GM21528 (cell line): ENCODE results near the gene RXRA.

Source experiments
- ATAC-seq: cut with Tn5 transposase; IDR thresholded peaks from one replicate; pipeline ENCODE4 v1.9.1; 2021; ENCODE audit warnings: mild to moderate bottlenecking, moderate library complexity; ENCODE audit not compliant: unreplicated experiment, low FRiP score

Gene RXRA

GRCh38 chr9:134437403-134438194, 111.3 kb downstream of the RXRA start:
- no peak for ATAC-seq

DNA sequence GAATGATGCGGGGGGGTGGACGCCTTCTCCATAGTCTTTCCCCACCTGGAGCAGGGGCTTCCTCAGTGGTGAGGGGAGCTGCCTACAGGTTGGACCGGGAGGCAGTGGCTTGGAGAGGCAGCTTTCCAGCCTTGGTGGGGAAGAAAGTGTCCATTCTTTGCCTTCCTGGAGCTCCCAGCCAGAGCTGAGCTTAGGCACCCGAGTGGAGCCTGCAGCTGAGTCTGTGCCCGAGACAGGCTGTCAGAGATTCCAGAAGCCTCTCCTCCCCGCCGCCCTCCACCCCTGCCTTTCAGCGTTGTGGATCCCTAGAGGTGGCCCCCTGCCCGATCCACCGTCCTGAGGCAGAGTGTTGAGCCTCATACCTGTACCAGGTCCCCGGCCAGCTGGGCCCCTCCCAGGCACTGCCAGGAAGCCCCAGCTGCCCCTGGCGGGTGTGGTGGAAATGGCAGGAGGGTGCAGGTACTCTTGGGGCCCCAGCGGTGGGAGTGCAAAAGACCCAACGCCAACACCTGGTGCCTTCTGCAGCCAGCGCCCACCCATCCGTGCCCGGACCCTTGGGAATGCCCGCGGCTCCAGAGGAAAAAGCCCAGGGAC, 112.0 kb downstream of the RXRA start:
- ATAC-seq = no peak

GRCh38 chr9:134439368-134439784, 113.1 kb downstream of the RXRA start:
- ATAC-seq = no peak

DNA sequence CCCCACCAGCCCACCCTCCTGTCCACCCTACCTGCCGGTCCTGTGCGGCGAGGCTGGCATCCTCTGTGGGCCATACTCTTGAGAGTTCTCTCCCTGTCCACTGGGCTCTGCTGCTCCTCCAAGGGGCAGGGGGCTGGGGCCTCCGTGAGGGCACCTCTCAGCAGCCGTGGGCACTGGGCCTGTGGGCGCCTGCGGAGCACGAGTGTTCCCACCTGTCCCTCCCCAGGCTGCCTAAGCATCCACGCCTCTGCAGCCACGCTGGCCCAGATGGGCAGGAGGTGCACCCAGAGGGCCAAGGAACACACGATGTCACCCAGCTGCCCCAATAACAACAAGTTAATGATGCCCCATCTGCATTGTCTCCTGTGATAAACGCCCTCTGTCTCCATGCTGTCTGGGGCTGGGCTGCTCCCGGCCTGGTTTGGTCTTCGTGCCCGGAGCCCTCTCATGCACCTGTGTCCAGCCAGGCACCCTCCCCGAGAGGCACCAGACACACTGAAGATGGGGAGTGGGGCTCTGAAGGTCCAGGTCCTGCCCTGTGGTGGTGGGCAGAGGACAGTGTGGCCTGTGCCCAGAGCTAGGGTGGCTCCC, 114.5 kb downstream of the RXRA start:
- ATAC-seq = no peak

DNA sequence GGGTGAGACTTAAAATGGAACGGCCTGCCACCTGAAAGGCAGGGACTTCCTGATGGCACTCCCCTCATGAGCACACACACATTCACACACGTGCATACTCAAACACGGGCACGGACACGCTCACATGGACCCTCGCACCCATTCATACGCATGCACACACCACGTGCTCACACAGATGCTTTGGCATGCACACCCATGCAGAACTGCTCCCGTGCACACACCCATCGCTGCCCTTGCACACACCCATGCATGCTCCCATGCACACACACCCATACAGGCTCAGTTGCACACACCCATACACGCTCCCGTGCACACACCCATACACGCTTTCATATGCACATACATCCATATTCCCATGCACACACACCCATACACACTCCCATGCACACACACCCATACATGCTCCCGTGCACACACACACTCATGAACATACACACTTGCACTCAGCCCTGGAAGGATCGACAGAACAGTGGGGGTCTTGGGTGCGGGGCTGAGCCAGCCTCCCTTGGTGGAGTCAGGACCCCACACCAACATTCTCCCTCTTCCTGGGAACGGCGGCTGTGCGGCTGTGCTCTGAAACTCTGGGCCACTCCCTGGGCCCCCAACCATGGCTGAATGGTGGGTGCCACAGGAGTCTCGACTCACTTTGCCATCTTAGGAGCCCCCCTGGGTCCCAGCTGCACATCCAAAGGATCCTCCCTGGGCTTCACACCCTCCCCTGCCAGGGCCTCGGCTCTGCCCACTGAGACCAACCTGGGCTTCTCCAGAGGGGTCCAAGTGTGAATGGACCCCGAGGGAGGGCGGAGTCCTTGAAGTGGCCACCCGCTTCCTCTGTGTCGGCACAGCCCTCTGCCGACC, 115.2 kb downstream of the RXRA start:
- ATAC-seq = no peak

- ATAC-seq = no peak
Observed at GRCh38 chr9:134442085-134442474, 115.8 kb downstream of the RXRA start.

DNA sequence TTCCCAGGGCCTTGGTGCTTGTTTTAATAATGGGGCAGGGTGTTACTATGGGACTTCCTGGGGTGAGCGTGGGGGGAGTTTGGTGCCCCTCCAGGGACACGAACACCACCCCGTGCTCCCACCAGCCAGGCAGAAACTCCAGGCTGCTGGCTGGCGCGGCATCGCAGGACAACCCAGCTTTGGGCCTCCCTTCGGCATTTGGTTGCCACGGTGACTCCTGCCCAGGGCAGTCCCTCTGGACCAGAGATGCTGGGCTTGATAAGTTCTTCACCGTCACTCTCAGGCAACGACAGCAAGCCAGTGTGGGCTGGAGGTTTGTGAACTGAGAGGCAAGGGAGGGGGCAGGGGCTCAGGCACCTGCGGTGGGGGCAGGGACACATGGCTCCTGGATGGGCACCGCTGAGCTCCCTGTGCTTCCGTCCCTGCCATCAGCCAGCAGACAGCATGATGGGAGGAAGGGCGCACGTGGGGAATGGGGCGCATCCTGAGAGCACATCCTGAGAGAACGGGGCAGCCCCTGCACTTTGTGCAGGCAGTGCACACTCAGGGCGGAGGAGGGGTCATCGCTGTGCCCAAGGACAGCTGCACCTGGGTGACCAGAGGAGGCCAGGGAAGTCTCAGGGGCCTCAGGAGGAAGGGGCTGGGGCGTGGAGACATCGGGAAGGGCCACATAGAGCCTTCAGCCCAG, 116.4 kb downstream of the RXRA start:
- ATAC-seq = no peak

- ATAC-seq = peak; percentile 76
Observed at GRCh38 chr9:134443174-134444037, 117.2 kb downstream of the RXRA start.

DNA sequence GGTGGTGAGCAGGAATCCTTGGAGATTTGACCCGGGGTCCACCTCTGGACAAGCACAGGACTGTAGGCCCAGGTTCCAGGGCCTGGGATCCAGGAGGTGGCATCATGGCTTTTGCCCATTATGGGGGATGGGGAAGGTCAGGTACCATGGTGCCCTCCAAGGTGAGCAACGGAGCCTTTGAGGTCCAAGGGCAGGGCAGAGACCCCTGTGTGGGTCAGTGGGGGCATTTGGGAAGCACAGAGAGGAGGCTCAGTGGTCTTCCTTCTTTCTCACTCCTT, 117.7 kb downstream of the RXRA start:
- no peak for ATAC-seq

DNA sequence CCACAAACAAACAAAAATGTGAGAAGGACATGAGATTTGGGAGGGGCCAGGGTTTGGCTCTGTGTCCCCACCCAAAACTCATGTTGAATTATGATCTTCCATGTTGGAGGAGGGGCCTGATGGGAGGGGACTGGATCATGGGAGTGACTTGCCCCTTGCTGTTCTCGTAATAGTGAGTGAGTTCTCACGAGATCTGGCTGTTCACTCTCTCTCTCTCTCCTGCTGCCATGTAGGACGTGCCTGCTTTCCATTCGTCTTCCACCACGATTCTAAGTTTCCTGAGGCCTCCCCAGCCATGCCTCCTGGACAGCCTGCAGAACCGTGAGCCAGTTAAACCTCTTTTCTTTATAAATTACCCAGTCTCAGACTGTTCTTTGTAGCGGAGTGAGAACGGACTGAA, 118.7 kb downstream of the RXRA start:
- no peak for ATAC-seq

- ATAC-seq = peak; percentile 76
Observed at GRCh38 chr9:134449180-134449916, 123.1 kb downstream of the RXRA start.

DNA sequence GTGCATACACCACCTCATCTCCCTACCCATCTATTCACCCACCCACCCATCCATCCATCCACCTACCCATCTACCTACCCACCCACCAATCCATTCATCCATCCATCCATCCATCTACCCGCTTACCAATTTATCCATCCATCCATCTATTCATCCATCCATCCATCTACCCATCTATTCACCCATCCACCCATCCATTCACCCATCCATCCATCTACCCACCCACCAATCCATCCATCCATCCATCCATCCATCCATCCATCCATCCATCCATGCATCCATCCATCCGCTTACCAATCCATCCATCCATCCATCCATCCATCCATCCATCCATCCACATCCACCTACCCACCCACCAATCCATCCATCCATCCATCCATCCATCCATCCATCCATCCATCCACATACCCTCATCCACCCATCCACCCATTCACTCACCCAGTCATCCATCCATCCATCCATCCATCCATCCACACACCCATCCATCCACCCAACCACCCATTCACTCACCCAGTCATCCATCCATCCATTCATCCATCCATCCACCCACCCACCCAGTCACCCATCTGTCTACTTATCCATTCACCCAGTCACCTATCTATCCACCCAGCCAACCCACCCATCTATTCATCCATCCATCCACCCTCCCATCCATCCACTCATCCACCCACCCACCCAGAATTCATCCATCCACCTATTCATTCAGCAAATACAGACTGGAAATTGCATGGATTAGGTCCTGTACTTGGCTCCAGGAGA, 125.6 kb downstream of the RXRA start:
- ATAC-seq = no peak

GRCh38 chr9:134452728-134453127, 126.5 kb downstream of the RXRA start:
- no peak for ATAC-seq

DNA sequence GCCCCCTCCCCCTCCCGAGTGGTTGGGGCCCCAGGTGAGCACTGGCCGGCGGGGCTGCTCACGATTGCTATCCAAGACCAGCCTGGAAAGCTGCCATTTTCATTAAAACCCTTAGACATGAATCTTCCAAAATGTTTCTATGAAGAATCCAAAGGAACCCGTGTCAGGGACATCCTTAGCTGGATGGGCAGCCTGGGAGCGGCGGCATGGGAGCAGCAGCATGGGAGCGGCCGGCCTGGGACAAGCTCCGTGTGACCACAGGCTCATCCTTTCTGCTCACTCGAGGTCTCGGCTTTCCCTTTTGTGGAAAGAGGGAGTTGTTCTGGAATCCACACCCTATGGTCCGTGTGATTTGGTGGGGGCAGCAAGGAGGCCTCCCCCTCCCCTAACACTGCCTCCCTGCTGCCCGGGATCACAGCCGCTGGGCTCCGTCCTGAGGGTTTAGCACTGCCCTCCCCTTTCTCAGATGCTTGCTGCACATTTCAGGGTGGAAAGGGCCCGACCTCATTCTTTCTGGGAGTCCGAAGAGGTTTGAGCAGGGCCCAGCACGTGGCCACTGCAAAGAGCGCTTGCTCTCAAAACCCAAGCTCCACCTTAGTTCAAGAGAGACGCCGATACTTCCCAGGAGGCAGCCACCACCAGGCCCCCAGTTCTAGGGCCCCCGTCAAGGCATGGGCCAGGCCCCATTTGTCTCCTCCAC, 127.7 kb downstream of the RXRA start:
- no peak for ATAC-seq

DNA sequence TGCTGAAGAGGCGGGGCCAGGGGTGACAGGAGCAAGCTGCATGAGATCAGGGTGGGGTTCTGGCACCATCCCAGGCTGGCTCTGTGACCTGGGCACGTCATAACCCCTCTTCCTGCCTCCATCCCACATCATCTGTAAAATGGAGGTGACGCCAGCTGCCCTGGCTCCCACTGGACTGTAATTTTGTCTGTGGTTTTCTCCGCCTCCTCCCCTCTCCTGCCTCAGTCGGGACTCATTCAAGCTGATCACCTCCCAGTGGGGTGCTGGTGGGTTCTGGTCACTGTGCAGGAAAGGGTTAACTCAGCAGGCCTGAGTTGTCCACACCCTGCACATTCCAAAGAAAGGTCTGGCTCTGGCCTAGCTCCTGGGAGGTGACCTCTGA, 128.2 kb downstream of the RXRA start:
- ATAC-seq = no peak

- ATAC-seq = no peak
Observed at GRCh38 chr9:134455021-134455471, 128.8 kb downstream of the RXRA start.

DNA sequence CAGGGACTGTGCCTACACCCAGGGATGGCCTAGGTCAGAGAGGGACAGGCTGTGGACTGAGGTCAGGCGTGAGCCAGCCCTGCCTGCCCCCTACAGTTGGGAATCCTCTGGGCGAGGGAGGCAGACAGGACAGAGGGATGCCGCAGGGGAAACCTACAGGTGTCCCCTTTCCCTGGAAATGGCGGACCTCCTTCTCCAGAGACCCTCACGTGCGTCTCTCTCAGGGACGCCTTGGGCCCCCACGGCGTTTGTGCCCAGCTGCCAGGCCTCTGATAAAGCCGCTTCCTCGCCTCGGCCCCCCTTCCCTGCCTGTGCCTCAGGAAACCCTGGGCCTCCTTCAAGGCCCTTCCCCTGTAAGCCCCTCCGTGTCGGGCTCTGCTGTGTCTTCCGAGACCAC, 129.3 kb downstream of the RXRA start:
- no peak for ATAC-seq
